Lower lobe of right lung (tissue), 2 donors: ENCODE measurements around the gene SKAP2. TPM values are rescaled to one million over a fixed set of nuclear protein-coding genes. Genes with fewer than 3 reads are reported as not detected.

Experiments
- ATAC-seq, 2 donors: fragments of 200-7000 bp; cut with Tn5 transposase; one replicate each; pipeline ENCODE4 v1.9.1; 2020 to 2022; ENCODE audit warnings: mild to moderate bottlenecking in 2 of 2, moderate library complexity in 2 of 2
- DNase-seq: peaks from one replicate; pipeline ENCODE4 v3.0.0-alpha.2; 2020
- H3K27ac ChIP-seq: fragments of 200-600 bp; one replicate; pipeline ENCODE4 v1.8.0; 2022
- H3K27me3 ChIP-seq: fragments of 200-600 bp; one replicate; pipeline ENCODE4 v1.8.0; 2022; ENCODE audit warnings: low read depth
- H3K36me3 ChIP-seq: fragments of 200-600 bp; one replicate; pipeline ENCODE4 v1.8.0; 2022; ENCODE audit warnings: mild to moderate bottlenecking
- H3K4me1 ChIP-seq: fragments of 200-600 bp; one replicate; pipeline ENCODE4 v1.8.0; 2022
- H3K4me3 ChIP-seq: fragments of 200-600 bp; one replicate; pipeline ENCODE4 v1.8.0; 2022; ENCODE audit warnings: mild to moderate bottlenecking
- H3K9me3 ChIP-seq: fragments of 200-600 bp; one replicate; pipeline ENCODE4 v1.8.0; 2022
- intact Hi-C: fragments of 100-400 bp; cut with DNase I; formaldehyde crosslinking; loops from one replicate; pipeline ENCODE4 v1.11.0; 2022
- total RNA-seq: library from RNA; stranded (reverse); fragmentation: NEBNext Ultra II Directional; extraction: Animal tissue kit (Norgen Biotek cat#: 25700); gene quantifications from one replicate; pipeline ENCODE4 v1.2.1, GENCODE V29; 2021
- TF ChIP-seq, protein P1 (sequence below): fragments of 200-600 bp; IDR thresholded peaks from one replicate; pipeline ENCODE4 v1.8.0; 2022; ENCODE audit warnings: antibody characterized with exemption, mild to moderate bottlenecking
- donor health status: DM: no; HTN: yes; CAD: no; lungs with severe emphysema.

The SKAP2 gene
- total RNA-seq, 1 donor from 2014 or later = 75.0 TPM

DNA sequence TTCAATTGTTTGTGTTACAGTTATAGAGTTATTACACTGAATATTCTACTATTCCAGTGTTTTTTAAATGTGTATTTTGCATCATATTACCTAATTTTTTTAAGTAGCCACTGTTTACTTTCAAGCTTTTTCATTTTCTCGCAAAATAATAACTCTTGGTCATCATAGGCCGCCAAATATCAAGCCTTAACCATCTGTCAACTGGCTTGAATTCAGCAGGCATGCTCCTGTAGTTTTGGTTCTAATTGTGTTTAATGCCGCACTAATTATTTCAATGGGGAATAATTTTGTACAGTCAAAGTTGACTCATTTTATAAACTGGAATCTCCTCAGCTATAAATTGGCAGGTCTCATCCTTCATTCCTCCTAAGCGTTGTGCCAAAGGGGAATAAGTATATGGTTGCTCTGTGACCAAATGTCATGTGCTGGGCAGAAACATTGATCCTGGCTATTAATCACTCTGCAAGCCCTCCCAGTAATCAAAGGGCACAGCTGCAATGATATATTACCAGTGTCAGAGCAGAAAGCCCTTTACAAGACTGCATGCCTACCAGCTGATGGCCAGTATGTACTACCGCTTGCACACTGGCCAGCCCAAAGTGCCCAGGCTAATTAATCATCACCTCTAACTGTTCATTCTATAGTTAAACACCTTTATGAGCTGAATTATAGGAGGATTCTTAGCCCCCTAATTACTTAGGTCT is 74.8 kb downstream of the SKAP2 start:
- no peak overlapping the region for H3K27ac ChIP-seq
- no peak for DNase-seq
- intact Hi-C loops = no loop called here
- no peaks in the 10 kb centered on the region for H3K27me3 ChIP-seq
- H3K9me3 ChIP-seq = no peaks in the 10 kb centered on the region
- no peaks in the 10 kb centered on the region for H3K4me1 ChIP-seq
- no peak for ATAC-seq
- TF ChIP-seq, protein P1, sequence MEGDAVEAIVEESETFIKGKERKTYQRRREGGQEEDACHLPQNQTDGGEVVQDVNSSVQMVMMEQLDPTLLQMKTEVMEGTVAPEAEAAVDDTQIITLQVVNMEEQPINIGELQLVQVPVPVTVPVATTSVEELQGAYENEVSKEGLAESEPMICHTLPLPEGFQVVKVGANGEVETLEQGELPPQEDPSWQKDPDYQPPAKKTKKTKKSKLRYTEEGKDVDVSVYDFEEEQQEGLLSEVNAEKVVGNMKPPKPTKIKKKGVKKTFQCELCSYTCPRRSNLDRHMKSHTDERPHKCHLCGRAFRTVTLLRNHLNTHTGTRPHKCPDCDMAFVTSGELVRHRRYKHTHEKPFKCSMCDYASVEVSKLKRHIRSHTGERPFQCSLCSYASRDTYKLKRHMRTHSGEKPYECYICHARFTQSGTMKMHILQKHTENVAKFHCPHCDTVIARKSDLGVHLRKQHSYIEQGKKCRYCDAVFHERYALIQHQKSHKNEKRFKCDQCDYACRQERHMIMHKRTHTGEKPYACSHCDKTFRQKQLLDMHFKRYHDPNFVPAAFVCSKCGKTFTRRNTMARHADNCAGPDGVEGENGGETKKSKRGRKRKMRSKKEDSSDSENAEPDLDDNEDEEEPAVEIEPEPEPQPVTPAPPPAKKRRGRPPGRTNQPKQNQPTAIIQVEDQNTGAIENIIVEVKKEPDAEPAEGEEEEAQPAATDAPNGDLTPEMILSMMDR = no peak
- H3K4me3 ChIP-seq = no peak overlapping the region
- no peaks in the 10 kb centered on the region for H3K36me3 ChIP-seq

DNA sequence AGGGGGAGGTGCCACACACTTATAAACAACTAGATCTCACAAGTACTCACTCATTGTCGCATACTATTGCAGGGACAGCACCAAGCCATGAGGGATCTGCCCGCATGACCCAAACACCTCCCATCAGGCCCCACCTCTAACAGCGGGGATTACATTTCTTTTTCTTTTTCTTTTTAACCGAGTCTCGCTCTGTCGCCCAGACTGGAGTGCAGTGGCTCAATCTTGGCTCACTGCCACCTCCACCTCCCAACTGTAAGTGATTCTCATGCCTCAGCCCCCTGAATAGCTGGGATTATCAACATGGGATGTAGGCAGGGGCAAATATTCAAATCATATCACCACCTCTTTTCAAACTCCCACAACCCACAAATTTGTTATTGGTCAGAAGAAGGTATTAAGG is 76.7 kb downstream of the SKAP2 start:
- TF ChIP-seq, protein P1 = no peak
- H3K27me3 ChIP-seq = no peaks in the 10 kb centered on the region
- no peaks in the 10 kb centered on the region for H3K9me3 ChIP-seq
- DNase-seq (no peak), ATAC-seq (no peak)
- no peaks in the 10 kb centered on the region for H3K36me3 ChIP-seq
- H3K27ac ChIP-seq = no peak overlapping the region
- H3K4me3 ChIP-seq = no peak overlapping the region
- intact Hi-C loops = no loop called here
- no peaks in the 10 kb centered on the region for H3K4me1 ChIP-seq

DNA sequence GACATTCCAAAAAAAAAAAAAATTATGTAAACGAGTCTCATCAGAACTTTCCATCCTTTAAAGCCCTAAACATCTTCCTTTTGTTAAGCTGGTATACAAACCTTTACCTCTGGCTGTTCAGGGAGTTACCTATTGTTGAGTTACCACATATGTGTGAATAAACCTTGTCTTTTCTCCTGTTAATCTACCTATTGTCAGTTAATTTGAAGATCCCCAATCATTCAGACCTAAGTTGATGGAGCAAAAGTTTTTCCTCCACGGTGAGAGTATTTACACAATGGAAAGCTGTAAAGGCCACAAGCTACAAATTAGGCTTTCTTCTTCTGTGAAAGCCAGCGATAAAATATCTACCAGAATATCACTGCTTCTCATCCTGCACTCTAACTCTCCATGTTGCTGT is 80.3 kb downstream of the SKAP2 start:
- H3K27me3 ChIP-seq = no peaks in the 10 kb centered on the region
- intact Hi-C loops = no loop called here

DNA sequence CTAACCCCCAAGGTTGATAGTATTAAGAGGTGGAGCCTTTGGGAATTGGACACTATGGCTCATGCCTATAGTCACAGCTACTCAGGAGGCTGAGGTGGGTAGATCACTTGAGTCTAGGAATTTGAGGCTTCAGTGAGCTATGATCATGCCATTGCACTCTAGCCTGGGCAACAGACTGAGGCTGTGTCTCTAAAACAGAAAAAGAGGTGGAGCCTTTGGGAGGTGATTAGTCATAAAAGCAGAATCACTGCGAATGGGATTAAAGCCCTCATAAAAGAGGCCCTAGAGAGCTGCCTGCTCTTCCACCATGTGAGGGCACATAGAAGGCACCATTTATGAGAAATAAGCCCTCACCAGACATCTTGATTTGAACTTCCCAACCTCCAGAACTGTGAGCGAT is 81.9 kb downstream of the SKAP2 start:
- H3K27me3 ChIP-seq = no peaks in the 10 kb centered on the region
- no peak overlapping the region for H3K4me3 ChIP-seq
- H3K36me3 ChIP-seq = no peaks in the 10 kb centered on the region
- intact Hi-C loops = no loop called here
- DNase-seq = no peak
- TF ChIP-seq, protein P1 = no peak
- no peak for ATAC-seq
- no peak overlapping the region for H3K27ac ChIP-seq
- no peaks in the 10 kb centered on the region for H3K4me1 ChIP-seq
- no peaks in the 10 kb centered on the region for H3K9me3 ChIP-seq

More for the DNA sequence above, 80.3 kb downstream of the SKAP2 start:
- no peaks in the 10 kb centered on the region for H3K36me3 ChIP-seq
- ATAC-seq (no peak), DNase-seq (no peak)
- H3K4me3 ChIP-seq = no peak overlapping the region
- no peaks in the 10 kb centered on the region for H3K4me1 ChIP-seq
- H3K9me3 ChIP-seq = no peaks in the 10 kb centered on the region
- TF ChIP-seq, protein P1 = no peak
- no peak overlapping the region for H3K27ac ChIP-seq

GRCh38 chr7:26779978-26780595 is 84.3 kb downstream of the SKAP2 start:
- no peaks in the 10 kb centered on the region for H3K27me3 ChIP-seq
- no peaks in the 10 kb centered on the region for H3K36me3 ChIP-seq
- no peaks in the 10 kb centered on the region for H3K9me3 ChIP-seq

More at GRCh38 chr7:26779978-26780595, 84.3 kb downstream of the SKAP2 start:
- intact Hi-C loops = no loop called here
- no peaks in the 10 kb centered on the region for H3K4me1 ChIP-seq
- ATAC-seq (no peak), DNase-seq (no peak)
- no peak overlapping the region for H3K4me3 ChIP-seq
- H3K27ac ChIP-seq = no peak overlapping the region
- TF ChIP-seq, protein P1 = no peak
